K562 (cell line): ENCODE measurements around the gene VAC14. TPM values are rescaled to one million over a fixed set of nuclear protein-coding genes. Genes with fewer than 3 reads are reported as not detected.
A peak's percentile ranks its signal among the peaks of the same experiment; 100 is the strongest.

Experiments used
- AFF1 ChIP-seq, 2 experiments: fragments of 450-650 bp; IDR thresholded peaks; 2 replicates each; pipeline ENCODE4 v1.6.1; 2018; ENCODE audit warnings: mild to moderate bottlenecking in 2 of 2, low read depth in 1 of 2; ENCODE audit not compliant: partially characterized antibody in 2 of 2
- BHLHE40 ChIP-seq: IDR thresholded peaks from 2 replicates; pipeline ENCODE4 v1.6.1; 2011; ENCODE audit warnings: low read length, improper control_type of control experiment
- CREM ChIP-seq: IDR thresholded peaks from 2 replicates; pipeline ENCODE4 v1.6.1; 2014; ENCODE audit warnings: antibody characterized with exemption, low read depth
- CXXC5 ChIP-seq: fragments of 250-450 bp; sonication (Bioruptor Pico); IDR thresholded peaks from 2 replicates; pipeline ENCODE4 v1.8.0; 2022; ENCODE audit warnings: inconsistent platforms, mild to moderate bottlenecking, moderate library complexity
- FOXJ3 ChIP-seq: sonication (generic); formaldehyde crosslinking; IDR thresholded peaks from 2 replicates; pipeline ENCODE4 v1.4.0; 2020; ENCODE audit warnings: mild to moderate bottlenecking, missing genetic modification reagents
- JUN ChIP-seq, 2 experiments: sonication (generic) in 1 of 2; formaldehyde crosslinking in 1 of 2; IDR thresholded peaks; 2 replicates each; pipeline versions ENCODE4 v1.6.1 to v1.8.0; 2012 to 2022; ENCODE audit warnings: borderline replicate concordance in 2 of 2, mild to moderate bottlenecking in 2 of 2, improper control_type of control experiment in 1 of 2, low read depth in 1 of 2, low read length in 1 of 2, missing genetic modification reagents in 1 of 2
- JUND ChIP-seq, 2 experiments: IDR thresholded peaks; 2 replicates in 1 of 2; 3 replicates in 1 of 2; pipeline ENCODE4 v1.6.1; 2011; ENCODE audit warnings: borderline replicate concordance in 2 of 2, low read depth in 2 of 2, low read length in 2 of 2, improper control_type of control experiment in 1 of 2, missing biosample characterization in 1 of 2, missing genetic modification characterization in 1 of 2, missing genetic modification reagents in 1 of 2
- KAT2B ChIP-seq: IDR thresholded peaks from one replicate; pipeline ENCODE4 v1.6.1; 2012; ENCODE audit warnings: low read depth, mild to moderate bottlenecking, control low read depth, inconsistent platforms, low read length, moderate library complexity
- NCOA4 ChIP-seq: fragments of 450-650 bp; IDR thresholded peaks from 2 replicates; pipeline ENCODE4 v1.6.1; 2018; ENCODE audit warnings: mild to moderate bottlenecking; ENCODE audit not compliant: partially characterized antibody
- NFRKB ChIP-seq: fragments of 450-650 bp; IDR thresholded peaks from 2 replicates; pipeline ENCODE4 v1.6.1; 2016; ENCODE audit warnings: low read depth
- NRF1 ChIP-seq, 2 experiments: fragments of 450-650 bp; IDR thresholded peaks in 1 of 2; conservative IDR thresholded peaks in 1 of 2; 2 replicates each; pipeline ENCODE4 v1.6.1; 2014; ENCODE audit warnings: mild to moderate bottlenecking in 2 of 2
- PCBP2 ChIP-seq: fragments of 200-400 bp; formaldehyde crosslinking; IDR thresholded peaks from 2 replicates; pipeline ENCODE4 v1.6.1; 2018; ENCODE audit warnings: low read length, low read depth, mild to moderate bottlenecking, moderate library complexity; ENCODE audit not compliant: poor library complexity, severe bottlenecking
- POLR2B ChIP-seq: fragments of 450-650 bp; IDR thresholded peaks from 2 replicates; pipeline ENCODE4 v1.6.1; 2018; ENCODE audit warnings: low read depth; ENCODE audit not compliant: partially characterized antibody
- SMAD4 ChIP-seq: fragments of 250-450 bp; sonication (Bioruptor Pico); conservative IDR thresholded peaks from 2 replicates; pipeline ENCODE4 v1.8.0; 2021; ENCODE audit warnings: inconsistent platforms, mild to moderate bottlenecking, moderate library complexity
- SMARCE1 ChIP-seq: fragments of 450-650 bp; IDR thresholded peaks from 2 replicates; pipeline ENCODE4 v1.7.1; 2016; ENCODE audit warnings: mild to moderate bottlenecking
- ZFP91 ChIP-seq: sonication (generic); formaldehyde crosslinking; IDR thresholded peaks from 2 replicates; pipeline ENCODE4 v1.8.0; 2022; ENCODE audit warnings: mild to moderate bottlenecking, missing genetic modification reagents
- ZNF239 ChIP-seq: fragments of 250-450 bp; sonication (Bioruptor Pico); IDR thresholded peaks from 2 replicates; pipeline ENCODE4 v1.4.0; 2020; ENCODE audit warnings: mild to moderate bottlenecking
- ZNF639 ChIP-seq, 2 experiments: fragments of 200-800 bp in 1 of 2; sonication (Bioruptor generic) in 1 of 2; sonication (generic) in 1 of 2; formaldehyde crosslinking in 1 of 2; IDR thresholded peaks in 1 of 2; conservative IDR thresholded peaks in 1 of 2; 2 replicates each; pipeline versions ENCODE4 v1.5.0 to v1.6.1; 2016 to 2020; ENCODE audit warnings: missing compliant biosample characterization in 1 of 2, missing genetic modification characterization in 1 of 2, missing genetic modification reagents in 1 of 2
- polyA plus RNA-seq, 8 experiments: library from polyadenylated mRNA; depleted of rRNA in 4 of 8; stranded (reverse) in 5 of 8; unstranded in 3 of 8; fragments of >200 nt; fragmentation: Nextera tagmentation in 2 of 8; fragmentation: Illumina TruSeq in 1 of 8; extraction: Ambion mirVana in 2 of 8; extraction: Trizol in 1 of 8; gene quantifications; 2 replicates each; pipeline versions ENCODE4 v1.2.1 to v1.2.3, GENCODE V29; 2011 to 2014; ENCODE audit warnings: inconsistent platforms in 1 of 8, missing spikeins in 1 of 8
- total RNA-seq, 7 experiments: library from RNA; depleted of rRNA in 6 of 7; stranded (reverse); fragments of >200 nt in 6 of 7; fragmentation: Illumina TruSeq in 2 of 7; extraction: Trizol in 2 of 7; gene quantifications; 2 replicates each; pipeline versions ENCODE4 v1.2.1 to v1.2.3, GENCODE V29; 2011 to 2021; ENCODE audit warnings: low replicate concordance in 1 of 7

VAC14 gene
- total and polyA plus RNA-seq, 9 of the 15 experiments (the other 6 are each of a cell fraction or from before 2014, with no cell fraction given), result 1.3 to 41.6 (median 26.6) TPM

DNA sequence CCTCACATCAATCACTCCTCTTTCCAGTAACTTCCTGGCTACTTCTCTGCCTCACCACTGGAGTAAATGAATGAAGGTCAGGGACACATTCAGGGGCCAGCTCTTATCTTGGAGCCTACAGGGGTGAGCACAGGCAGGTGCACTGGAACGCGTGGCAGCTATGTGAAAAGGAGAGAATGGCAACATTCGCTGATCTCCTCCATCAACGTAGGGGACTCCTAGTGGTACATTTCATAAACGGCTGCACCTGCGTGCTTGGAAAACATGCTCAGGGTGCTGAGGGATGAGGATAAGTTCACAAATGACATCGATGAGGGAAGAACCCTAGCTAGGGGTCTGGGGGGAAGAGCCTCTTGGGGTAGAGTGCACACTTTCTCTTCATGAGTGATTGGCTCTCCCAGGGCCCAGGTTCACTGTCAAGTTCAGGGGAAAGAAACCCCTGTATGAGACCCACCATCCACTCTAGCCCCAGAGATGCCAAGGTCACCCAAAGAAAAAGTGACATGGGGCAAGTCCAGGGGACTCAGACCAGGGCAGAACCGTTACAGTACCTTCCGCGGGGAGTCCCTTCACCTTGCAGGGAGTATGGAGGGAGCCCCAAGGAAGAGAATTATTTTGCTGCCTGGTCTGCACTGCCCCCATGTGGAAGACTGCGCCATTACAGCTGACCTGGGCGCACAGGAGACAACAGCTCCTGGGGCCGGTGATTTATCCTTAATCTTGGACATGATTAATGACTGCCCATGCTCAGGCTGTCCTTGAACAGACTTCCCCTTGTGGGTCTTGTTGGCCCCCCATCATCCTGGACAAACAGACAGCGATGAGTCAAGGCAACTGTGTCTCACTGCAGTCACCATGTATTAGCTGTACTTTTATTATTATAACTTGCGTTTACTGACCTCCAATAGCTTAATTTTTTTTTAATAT, 30.1 kb downstream of the VAC14 start (continued):
- TF ChIP-seq ZNF639 (CRISPR knock-in tag; conservative IDR thresholded peaks at IDR 0.05 in 1 of 2, IDR thresholded peaks at IDR 0.05 in 1 of 2) (no peak), POLR2B (no peak), ZFP91 (CRISPR knock-in tag) (no peak), CXXC5 (CRISPR knock-in tag) (peak; percentile 30; the same call in 1 of the 2 replicates), CREM (peak; percentile 43; the same call in 1 of the 2 replicates), NFRKB (no peak), SMAD4 (0 out of 2 replicates have a peak, but pooled peaks have one; percentile 44), NCOA4 (no peak), JUND (IDR thresholded peaks at IDR 0.05; ENCODE audit: borderline replicate concordance, low read depth, low read length) (peak; percentile 60; the same call in 1 of the 2 replicates), JUND (tag; IDR thresholded peaks at IDR 0.05; ENCODE audit: borderline replicate concordance, low read depth, low read length) (no peak; the same call in 2 of the 3 replicates), KAT2B (no peak), PCBP2 (no peak), AFF1 (IDR thresholded peaks at IDR 0.05; ENCODE audit: low read depth in 1 of 2, partially characterized antibody in 2 of 2) (no peak), SMARCE1 (0 out of 2 replicates have a peak, but pooled peaks have one; percentile 36), JUN (IDR thresholded peaks at IDR 0.05; ENCODE audit: borderline replicate concordance, low read depth, low read length) (0 out of 2 replicates have a peak, but pooled peaks have one; percentile 38), JUN (CRISPR knock-in tag; IDR thresholded peaks at IDR 0.05; ENCODE audit: borderline replicate concordance) (no peak), FOXJ3 (no peak), BHLHE40 (no peak), ZNF239 (CRISPR knock-in tag) (no peak), NRF1 (conservative IDR thresholded peaks at IDR 0.05 in 1 of 2, IDR thresholded peaks at IDR 0.05 in 1 of 2) (peak; percentile 51 to 69; a peak in 2 of 4 replicates)
